GM19395 (cell line): ENCODE data around the gene AIF1.

Source experiments
- ATAC-seq: cut with Tn5 transposase; IDR thresholded peaks from one replicate; pipeline ENCODE4 v1.9.1; 2021; ENCODE audit warnings: mild to moderate bottlenecking, moderate library complexity; ENCODE audit not compliant: unreplicated experiment

Gene AIF1

DNA sequence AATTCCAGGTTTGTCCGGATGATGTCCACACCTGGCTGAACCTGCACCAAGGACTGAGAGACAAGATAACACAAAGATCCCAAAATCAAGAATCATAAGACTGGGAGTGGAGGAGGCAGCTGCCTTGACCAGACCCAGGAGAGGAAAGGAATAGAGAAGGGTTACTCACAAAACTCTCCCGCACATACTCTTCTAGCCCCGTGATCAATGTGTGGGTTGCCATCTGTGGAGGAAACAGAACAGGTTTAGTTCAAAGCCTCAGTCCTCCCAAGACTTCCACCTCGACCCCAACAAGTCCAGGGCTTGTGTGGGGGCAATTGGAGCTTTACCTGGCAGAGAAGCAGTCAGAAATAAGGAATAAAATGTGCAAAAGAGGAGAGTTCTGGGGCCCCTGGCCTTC is 26.3 kb downstream of the AIF1 start:
- no peak for ATAC-seq

DNA sequence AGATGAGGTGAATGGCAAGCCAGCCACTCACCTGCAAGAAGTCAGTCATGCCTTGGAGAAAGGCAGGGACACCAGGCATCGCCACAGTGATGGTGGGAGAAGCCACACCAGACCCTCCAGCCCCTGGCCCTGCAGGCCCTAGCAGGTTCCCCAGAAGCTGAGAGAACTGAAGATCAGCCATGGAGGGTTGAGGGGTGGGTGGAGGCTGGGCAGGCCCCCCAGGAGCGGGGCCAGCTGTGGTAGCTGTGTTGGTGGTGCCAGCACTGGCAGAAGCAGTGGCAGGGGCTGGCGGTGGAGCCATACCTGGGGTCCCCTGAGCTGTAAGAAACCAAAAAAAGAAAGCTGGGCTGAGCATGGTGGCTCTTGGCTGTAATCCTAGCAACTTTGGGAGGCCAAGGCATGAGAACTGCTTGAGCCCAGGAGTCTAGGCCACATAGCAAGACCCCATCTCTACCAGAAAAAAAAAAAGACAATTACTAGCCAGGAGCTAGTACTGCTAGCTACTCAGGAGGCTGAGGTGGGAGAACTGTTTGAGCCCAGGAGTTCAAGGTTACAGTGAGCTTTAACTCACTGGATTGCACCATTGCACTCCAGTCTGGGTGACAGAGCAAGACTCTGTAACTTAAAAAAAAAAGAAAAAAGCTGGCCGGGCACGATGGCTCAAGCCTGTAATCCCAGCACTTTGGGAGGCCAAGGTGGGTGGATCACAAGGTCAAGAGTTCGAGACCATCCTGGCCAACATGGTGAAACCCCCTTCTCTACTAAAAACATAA is 27.9 kb downstream of the AIF1 start:
- no peak for ATAC-seq

DNA sequence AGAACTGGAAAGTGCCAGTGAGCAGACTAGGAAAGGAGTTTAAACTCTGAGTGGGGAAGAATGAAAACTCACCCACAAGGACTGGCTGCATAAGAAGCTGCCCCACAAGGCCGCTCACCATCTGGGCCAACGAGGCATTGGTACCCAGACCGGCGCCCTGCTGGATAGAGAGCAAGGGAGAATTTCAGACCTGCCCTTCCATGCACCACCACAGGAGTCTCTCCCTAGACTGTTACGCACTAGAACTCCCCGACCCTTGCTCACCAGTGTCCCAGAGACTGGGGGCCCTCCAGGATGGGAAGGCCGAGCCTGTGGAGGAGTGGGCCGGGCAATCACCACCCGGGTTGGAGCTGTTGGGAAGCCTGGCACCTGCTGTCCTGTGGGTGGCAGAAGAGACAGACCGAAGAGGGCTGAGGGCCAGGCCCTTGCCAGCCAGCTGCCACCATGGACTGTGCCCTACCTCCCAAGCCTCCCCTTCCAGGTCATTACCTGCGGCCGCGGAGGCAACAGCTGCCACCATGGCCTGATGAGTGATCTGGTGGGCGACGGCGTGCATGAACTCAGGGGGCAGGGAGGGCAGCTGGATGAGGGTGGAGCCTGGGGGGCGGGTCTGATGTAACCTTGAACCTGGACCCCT is 28.9 kb downstream of the AIF1 start:
- no peak for ATAC-seq

DNA sequence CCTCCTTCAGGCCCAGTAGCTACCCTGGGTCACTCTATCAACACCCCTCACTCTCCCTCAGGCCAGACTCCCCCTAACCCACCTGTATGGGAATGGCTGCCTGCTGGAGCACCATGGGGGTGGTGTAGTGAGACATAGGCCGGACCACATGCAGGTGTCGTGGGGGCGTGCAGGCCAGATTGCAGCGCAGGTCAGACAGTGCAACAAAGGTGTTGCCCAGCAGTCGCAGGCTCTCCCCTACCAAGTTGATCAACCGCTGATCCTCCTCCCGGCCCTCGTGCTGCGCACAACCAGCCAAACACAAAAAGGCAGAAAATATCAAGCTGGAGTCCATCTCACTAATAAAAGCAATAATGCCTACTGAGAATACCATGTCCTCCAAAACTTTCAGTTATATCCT is 30.3 kb downstream of the AIF1 start:
- ATAC-seq, result no peak

DNA sequence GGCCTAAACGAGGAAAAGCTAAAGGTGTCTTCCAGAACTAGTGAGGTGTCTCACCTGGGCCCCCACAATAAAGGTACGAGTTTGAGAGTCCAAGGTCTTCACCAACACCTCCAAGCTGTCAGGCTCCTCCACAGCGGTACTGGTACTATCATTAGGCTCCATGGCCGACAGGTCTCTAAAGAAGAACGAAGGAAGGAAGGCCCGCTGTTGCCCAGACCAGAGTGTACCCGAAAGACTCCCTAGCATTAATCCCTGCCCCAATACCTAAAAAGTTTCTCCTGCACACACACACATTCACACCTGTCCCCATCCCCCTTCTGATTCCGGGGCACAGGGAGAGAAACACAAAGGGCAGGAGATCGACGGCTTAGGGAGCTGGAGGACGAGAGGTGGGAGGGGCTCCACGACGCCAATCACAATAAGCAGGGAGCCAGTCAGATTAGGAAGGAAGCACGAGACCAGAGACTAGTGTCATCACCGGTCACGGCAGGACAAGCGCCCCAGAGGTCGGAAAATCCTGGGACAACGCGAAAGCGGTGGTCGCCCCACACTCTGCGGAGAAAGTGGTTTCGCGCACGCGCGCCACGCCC is 36.7 kb downstream of the AIF1 start:
- peak; percentile 26 for ATAC-seq

DNA sequence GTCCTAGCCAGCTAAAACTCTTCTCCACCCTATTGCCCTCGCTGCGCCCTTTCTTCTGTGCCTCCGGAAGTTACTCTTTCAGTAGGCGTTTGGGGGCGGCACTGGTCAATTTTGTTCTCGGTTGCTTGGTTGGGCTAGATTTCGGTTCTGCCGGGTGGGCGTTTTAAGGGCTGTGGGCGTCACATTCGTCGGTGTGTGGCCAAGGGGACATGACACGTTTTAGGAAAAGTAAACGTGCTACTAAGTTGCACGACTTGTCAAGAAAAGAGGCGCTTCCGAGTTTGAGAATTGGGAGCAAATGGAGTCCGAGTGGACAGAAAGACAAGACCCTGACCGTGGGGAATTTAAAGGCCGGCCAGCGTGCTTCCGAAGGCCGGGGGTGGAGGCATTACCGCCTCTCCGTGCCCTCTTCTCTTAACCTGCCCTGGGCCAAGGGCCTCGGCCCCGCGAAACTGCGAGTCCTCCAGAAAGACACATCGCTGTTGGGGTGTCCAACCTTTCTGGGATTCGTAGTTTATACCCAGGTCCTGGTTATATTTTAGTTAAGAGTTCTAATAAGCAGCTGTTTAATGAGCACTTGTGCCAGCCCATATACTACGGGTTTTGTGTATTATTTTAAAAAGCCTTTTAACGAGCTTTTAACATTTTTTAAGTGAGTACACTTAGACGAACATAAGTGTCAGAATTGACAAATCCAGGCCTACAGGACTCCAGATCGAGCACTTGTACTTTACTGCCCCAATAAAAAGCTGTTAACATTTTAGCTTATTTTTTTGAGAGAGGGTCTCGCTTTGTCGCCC is 38.1 kb downstream of the AIF1 start:
- ATAC-seq, result peak; percentile 65

DNA sequence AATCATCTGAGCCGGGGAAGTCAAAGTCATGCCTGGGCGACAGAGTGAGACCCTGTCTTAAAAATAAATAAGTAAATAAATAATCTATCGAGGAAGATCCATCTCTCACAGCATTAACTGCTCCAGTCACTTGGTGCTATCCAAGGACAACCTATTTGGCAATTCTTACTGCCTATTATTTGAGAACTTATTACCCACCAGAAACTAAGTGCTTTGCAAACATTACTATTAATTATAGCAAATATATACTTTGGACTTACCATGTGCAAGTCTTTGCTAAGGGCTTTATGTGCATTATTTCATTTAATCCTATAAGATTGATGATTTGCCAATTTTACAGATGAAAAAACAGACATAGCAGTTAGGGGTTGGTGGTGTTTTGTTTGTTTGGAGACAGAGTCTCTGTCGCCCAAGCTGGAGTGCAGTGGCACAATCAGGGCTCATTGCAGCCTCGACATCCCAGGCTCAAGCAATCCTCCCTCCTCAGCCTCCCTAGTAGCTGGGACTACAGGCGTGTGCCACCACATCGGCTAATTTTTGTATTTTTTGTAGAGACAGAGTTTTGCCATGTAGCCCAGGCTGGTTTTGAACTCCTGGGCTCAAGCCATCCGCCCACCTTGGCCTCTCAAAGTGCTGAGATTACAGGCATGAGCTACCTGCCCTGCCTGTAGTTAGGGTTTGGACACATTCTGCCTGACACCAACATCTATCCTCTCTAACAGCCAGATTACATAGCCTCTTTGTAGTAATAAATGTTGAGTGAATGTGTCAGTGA is 39.7 kb downstream of the AIF1 start:
- ATAC-seq, result no peak

DNA sequence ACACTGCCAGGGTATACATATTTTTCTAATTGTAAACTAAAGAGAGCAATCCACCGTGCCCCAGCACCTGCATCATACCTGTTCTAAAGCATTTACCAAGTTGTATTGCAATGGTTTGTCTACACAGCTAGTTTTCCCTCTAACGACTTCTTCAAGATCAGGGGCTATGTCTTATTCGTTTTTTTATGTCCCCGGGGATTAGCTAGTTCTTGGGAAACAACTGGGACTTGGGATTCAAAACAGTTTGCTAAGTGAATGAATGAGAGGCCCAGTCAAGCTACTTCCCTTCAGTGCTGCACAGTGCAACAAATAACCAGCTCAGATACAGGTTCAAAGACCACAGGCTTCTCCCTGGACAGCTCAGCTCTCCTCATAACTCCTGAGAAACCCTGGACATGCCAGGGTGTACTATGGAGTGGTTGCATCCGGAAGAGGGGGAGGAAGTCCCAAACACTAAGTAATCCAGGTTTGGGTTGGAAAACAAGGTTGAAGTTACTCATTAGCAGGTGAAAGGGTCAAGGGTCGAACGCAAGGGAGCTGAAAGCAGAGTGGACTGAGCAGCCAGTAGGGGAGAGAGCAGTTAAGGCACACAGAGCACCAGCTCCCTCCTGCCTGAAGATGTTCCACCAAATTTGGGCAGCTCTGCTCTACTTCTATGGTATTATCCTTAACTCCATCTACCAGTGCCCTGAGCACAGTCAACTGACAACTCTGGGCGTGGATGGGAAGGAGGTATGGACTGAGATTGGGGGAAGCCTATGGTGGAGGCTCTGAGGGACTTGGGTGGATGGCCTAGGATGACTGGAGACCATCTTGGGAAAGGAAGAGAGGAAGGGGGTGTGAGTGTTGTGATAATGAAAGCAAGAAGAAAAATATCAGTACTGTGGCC is 40.6 kb downstream of the AIF1 start, which contains the start of gene APOM:
Gene APOM (plus strand): TSS at position 546 of the 889 bp plus-strand sequence. CDS start 73 bp downstream, at position 619.
- no peak for ATAC-seq

DNA sequence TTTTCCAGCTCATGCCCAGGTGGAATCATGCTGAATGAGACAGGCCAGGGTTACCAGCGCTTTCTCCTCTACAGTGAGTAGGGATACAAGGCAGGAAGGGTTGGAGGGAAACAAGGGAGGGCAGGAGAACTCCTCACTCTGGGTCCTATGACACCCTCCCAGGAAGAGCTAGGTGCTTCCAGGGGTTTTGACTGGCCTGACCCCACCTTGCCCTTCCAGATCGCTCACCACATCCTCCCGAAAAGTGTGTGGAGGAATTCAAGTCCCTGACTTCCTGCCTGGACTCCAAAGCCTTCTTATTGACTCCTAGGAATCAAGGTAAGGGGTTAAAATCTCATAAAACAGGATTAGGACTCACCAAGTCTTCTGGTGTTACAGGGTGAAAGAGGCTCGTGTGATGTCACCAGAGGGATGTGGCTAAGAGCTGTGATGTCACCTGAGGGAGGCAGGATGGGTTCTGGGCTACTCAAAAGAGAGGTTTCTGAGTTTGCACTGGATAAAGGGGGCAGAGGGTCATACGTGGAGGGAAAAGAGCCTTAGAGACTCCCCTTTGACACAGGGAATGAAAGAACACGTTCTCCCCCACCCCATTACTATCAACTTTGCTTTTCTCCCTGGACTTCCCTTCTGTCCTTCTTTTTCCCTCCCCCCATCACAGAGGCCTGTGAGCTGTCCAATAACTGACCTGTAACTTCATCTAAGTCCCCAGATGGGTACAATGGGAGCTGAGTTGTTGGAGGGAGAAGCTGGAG is 42.5 kb downstream of the AIF1 start:
- ATAC-seq, result no peak

DNA sequence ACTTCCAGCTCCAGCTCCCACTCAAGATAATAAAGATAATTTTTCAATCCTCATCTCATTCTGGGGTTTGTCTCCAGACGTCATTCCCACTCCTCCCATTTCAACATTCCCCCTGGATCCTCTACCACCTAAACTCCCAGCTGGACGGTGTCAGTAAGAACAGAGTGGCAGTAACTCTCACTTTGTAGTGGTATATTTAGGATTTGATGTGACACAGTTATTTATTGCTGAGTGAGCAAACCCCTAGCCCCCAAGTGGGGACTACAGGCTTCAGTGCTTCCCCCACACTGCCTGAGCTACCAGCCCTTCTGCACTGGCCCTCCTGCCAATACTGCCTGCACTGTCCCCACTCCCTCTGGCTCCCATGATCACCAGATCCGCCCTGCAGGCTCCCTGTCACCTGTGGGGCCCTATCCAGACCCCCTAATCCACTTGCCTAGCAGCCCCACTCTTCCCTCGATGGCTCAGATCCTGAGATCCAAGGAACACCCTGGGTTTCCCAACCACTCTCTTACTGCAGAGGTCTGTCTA is 43.2 kb downstream of the AIF1 start:
- no peak for ATAC-seq

DNA sequence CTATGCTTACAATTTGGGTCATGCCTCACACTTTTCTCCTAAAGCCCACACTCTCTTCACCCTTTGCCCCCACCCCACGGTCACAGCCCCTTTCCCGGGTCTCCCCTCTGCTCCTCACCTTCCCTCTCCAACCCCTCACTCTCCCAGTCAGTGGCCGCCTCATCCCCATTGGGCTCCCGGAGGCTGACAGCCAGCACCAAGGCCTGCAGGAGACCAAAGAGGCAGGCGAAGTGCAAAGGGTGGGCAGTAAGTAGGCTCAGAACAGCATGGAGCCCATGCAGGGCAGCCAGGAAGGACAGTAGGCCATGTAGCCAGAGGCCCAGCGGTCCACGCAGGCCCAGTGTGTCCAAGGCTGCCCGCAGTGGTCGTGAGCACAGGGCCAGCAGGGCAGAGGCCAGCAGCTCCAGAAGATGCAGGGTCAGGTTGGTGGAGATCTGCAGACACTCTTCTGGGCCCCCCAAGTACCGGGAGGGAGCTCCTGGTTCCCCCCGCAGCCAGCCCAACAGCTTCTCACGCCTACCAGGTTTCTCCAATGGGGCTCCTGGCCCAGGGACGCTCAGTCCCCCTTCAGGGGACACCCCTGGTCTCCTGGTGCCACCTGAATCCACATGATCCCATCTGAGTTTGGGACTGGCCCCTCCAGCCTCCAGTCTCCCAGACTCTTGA is 44.1 kb downstream of the AIF1 start:
- ATAC-seq, result no peak

DNA sequence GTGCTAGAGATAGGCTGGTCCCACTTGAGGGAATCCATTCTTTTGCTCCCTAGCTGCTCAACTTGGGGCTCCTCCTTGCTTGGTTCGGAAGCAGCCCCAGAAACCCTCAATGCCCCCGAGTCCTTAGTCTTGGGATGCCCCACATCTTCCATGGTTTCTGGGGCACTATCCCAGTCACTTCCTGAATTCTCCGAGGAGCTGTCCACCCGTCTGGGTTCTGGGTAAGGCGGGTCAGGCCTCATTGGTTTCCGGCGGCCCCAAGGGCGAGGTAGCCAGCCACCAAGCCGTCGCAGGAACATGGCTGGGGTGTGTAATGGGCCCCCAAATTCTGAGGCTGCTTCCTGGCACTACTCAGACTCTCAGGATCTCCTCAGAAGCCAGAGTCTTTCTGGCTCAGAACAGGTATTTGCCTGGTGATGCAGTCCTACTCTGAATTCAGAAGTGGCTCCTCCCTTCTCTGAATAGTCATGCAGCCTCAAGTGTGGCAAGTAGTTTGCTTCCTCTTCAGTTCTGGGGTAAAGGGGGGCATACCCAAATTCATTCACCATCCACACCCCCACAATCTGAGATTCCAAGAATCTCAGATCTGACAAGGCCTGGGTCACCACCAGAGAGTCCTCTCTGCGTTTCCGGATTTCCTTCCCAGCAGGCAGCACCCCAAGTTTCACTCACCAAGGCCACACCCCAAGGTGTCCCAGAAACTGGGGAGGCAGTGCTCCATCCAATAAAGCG is 44.8 kb downstream of the AIF1 start:
- ATAC-seq, result no peak

DNA sequence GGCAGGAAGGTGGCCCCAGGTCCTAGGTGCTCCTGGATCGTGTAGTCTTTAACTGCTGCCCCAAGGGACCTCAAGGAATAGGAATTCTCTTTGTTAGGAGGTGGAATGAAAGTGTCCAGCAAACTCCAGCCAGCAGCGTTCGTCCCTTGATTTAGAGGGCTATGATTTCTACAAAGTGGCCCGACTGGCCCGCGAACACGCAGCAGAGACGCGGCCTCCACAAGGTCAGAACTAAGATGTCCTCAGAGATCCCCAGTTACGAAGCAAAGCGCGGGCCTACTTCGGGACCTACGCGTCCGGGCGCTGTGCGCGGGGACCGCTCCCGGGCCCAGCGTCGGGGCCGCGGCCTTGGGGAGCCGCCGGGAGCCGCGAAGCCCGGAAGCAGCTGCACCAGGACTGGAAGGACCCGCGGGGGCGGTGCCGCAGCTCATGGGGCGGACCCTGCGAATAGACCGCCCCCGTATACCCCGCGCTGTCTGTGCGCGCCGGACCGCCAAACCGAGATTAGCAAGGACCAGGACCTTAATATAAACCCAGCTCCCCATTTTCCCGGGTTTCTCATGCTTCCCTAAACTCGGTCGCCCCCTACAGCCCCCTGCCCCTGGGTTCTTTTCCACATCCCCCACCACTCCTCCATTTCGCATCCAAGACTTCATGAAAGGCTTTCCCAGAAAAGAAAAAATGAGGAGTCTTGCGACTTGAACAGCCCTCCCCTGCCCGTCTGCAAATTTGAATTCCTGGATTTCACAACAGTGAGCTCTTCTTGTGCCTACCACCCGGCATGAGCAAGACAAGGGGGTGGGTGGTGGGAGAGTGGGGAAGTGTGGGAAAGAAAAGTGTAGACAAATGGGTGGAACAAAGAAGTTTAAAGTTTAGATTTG is 45.6 kb downstream of the AIF1 start, which contains the start of gene C6orf47:
Gene C6orf47 (minus strand): TSS at position 398 of the 881 bp plus-strand sequence. CDS start 831 bp downstream, outside the sequence.
- ATAC-seq, result peak; percentile 42

DNA sequence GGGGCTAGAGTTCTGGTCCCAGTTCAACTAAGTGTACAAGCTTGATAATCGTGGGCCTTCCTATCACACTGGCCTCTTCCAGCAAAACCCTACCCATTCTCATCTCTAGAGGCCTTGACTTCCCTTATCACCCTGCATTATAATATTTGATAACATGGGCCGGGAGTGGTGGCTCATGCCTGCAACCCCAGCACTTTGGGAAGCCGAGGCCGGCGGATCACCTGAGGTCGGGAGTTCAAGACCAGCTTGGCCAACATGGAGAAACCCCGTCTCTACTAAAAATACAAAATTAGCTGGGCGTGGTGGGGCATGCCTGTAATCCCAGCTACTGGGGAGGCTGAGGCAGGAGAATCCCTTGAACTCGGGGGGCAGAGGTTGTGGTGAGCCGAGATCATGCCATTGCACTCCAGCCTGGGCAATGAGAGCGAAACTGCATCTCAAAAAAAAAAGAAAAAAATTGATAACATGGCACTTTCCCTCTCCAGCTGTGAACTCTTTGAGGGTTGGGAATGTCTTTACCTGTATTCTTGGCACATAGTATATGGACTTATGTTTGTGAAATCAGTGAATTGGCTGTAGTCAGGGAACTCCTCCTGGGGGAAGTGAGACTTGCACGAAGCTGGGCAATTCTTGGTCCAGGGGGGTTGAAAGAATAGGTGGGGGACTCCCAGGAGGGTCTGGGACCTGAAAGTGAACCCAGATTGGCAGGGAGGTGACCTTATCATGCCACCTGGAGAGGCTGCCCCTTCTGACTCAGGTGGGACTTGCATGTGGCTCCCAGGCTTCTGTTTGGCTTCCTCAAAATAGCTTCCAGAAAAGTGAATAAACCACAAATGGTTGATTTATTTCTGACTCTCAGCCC is 46.5 kb downstream of the AIF1 start:
- ATAC-seq, result no peak

DNA sequence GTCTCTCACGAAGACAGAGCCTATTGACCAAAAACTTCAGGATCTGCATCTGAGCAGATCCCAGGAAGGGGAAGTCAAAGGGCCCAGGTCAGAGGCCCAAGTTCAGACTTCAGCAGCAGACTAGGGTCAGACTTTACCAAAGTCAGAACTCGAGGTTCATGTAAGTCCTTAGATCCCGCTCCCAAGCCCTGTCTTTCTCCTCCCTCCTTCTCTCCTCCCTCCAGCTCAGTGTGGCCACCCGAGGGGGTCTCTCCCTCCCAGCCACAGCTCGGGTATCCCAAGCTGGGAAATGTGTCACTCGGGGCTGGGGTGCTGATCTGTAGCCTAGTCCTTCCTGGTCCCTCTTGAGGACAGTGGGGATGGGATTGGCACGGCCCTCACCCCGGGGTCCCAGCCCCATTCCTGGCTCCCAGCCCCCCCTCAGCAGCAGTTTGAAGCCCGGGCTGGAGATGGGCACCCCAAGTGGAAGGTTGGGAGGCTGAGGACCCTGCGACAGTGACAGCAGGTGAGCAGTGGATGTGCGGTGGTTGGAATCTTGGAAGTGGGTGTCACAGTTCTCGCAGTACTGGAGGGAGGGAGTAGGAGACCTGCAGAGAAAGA is 47.2 kb downstream of the AIF1 start:
- ATAC-seq, result no peak
